SU-DHL-6 (cell line): ENCODE measurements around the gene HNRNPLL.

Experiments
- EZH2phosphoT487 ChIP-seq: fragments of 200-600 bp; sonication (generic), shearing (Covaris generic); conservative IDR thresholded peaks from 2 replicates; pipeline ENCODE4 v1.6.1; 2018; ENCODE audit warnings: mild to moderate bottlenecking, antibody characterized with exemption, low read length, moderate library complexity, mixed read lengths
- TF ChIP-seq, protein P1 (sequence below): fragments of 200-600 bp; sonication (generic); IDR thresholded peaks from one replicate; pipeline ENCODE4 v1.5.1; 2017; ENCODE audit warnings: antibody characterized with exemption, mild to moderate bottlenecking, low read length, moderate library complexity; ENCODE audit not compliant: insufficient read depth, poor library complexity, severe bottlenecking

DNA sequence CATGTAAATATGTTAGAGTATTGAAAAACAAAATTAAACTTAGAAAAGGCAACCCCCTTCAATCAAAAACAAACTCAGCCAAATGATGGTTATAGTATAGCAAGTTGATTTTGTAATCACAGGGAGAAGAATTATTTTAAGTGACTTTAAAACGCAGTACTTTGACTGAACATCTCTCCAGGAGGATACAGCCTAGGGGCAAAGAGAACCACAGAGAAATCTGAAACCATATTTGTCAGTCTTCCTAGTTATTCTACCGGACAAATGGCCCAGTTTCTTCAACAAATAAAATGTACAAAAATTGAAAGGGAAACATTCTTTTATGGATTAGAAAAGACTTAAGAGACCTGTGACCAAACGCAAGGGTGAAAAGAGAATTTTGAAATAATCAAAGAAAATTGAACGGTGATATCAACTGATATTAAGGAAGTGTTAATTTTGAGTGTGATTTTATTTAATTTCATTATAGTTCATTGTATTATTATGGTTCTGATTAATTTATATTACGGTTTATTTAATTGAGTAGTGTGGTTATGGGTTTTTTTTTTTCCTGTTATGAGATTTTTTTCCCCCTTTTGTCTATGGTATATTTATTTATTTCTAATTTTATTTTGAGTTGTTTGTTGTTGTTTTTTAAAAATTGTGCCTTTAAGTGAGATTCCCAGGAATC, 75.3 kb downstream of the HNRNPLL start:
- TF ChIP-seq, protein P1, sequence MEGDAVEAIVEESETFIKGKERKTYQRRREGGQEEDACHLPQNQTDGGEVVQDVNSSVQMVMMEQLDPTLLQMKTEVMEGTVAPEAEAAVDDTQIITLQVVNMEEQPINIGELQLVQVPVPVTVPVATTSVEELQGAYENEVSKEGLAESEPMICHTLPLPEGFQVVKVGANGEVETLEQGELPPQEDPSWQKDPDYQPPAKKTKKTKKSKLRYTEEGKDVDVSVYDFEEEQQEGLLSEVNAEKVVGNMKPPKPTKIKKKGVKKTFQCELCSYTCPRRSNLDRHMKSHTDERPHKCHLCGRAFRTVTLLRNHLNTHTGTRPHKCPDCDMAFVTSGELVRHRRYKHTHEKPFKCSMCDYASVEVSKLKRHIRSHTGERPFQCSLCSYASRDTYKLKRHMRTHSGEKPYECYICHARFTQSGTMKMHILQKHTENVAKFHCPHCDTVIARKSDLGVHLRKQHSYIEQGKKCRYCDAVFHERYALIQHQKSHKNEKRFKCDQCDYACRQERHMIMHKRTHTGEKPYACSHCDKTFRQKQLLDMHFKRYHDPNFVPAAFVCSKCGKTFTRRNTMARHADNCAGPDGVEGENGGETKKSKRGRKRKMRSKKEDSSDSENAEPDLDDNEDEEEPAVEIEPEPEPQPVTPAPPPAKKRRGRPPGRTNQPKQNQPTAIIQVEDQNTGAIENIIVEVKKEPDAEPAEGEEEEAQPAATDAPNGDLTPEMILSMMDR: no peak
- TF ChIP-seq EZH2phosphoT487: no peak
